ENCODE measurements around the gene GPR160. TPM values are rescaled to one million over a fixed set of nuclear protein-coding genes. Genes with fewer than 3 reads are reported as not detected.

Gene GPR160
- total and polyA plus RNA-seq, 5 donors = 0.48 to 0.84 (median 0.65) TPM

DNA sequence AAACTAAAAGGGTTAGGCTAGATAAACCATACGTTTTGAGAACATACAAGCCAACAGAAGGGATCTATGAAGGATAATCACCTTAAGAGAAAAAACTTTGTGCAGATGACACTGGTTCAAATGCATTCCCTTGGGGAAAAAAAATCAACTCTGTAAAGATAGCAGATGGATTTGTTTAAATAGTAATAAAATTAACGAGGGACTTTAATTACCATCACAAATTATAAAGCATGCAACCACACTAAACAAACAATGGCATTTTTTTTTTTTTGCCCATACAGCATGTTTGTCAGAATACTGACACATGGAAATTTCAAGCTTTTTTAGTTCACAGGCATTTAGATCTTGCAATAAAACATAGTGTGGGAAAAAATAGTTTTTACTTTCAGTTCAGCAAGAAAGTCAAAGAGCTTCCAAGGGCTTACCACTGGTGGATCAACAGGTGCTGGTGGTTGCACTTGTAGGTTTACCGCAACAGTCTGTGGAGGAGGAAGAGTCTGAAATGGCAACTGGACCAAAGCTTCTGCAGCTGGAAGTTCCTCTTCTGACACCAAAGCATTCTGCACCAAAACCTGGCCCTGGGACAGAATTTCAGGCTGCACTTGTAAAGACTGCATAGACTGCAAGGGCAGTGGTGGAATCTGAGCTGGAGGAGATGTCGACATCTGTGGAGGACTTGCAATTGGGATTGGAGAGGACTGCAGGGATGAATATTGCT, 90.6 kb downstream of the GPR160 start:
- Histone ChIP-seq H3K4me3 (ENCODE audit: low read length) (no peak overlapping the region), H3K9me3 (ENCODE audit: control insufficient read depth, low read length) (no peaks in the 10 kb centered on the region), H3K4me1 (ENCODE audit: control insufficient read depth, insufficient read depth, low read length) (peaks cover 1% of the 10 kb centered on the region), H3K27me3 (ENCODE audit: control insufficient read depth, insufficient read depth) (no peaks in the 10 kb centered on the region), H3K27ac (ENCODE audit: low read length) (no peak overlapping the region)
- ATAC-seq (no peak), DNase-seq (no peak)
- intact Hi-C loops (cut with DNase I) = no loop called here
- 87% methylated on average over 4 of the region's 4 CpGs for WGBS

DNA sequence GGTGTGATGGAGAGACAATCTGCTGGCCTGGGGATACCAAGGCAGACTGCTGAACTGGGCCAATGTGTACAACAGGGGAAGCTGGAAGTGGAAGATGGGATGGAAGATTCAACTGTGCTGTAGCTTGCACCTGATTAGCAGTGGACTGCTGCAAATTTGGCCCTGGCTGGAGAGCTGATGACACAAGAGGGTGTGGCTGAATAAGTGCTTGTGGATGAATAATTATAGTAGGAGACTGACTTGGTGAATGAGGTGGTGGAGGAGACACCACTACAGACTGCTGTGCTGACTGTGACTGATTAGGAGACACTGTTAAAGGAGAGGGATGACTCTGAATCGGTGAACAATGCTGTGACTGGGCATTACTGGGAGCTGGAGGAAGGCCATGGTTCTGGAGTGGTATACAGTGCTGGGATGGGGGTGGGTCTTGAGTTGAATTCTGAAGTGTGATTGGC, 91.2 kb downstream of the GPR160 start:
- ATAC-seq = peak; percentile 29 to 52
- 81% methylated on average over 1 of the region's 1 CpG for WGBS
- Histone ChIP-seq H3K27ac (ENCODE audit: low read length) (no peak overlapping the region), H3K4me1 (ENCODE audit: control insufficient read depth, insufficient read depth, low read length) (peaks cover 1% of the 10 kb centered on the region), H3K9me3 (ENCODE audit: control insufficient read depth, low read length) (no peaks in the 10 kb centered on the region), H3K4me3 (ENCODE audit: low read length) (no peak overlapping the region), H3K27me3 (ENCODE audit: control insufficient read depth, insufficient read depth) (no peaks in the 10 kb centered on the region)
- intact Hi-C loops (cut with DNase I) = no loop called here
- DNase-seq = no peak

DNA sequence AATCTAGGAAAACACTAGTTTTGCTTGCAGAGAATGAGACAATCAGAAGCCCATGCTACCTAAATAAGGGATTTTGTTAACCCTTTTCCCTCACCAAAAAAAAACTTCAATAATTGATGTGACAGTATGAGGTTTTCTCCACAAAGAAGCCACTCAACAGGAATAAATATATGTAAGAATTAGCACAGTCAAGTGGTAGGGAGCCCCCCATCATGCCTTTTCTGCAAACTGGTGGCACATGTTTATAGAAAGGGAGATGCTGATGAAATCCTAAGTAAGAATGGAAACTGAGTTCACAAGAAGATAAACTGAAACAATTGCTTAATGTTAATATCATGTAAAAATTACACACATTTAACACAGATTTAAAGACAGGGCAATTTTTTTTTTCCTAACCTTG, 92.7 kb downstream of the GPR160 start:
- H3K4me1 ChIP-seq (ENCODE audit: control insufficient read depth, insufficient read depth, low read length) = peaks cover 1% of the 10 kb centered on the region
- intact Hi-C loops (cut with DNase I) = no loop called here

DNA sequence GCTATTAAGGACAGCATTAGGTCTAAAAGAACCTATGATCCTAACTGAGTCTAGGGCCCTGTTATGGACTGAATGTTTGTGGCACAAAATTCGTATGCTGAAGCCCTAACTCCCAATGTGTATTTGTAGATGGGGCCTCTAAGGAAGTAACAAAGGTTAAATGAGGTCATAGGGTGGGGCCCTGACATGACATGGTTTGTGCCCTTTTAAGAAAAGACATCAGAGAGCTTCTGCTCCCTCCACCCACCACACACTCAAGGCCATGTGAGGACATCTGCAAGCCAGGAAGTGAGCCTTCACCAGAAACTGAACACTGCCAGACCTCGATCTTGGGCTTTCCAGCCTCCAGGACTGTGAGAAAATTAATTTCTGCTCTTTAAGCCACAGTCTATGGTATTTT, 94.5 kb downstream of the GPR160 start:
- no peaks in the 10 kb centered on the region for H3K27me3 ChIP-seq (ENCODE audit: control insufficient read depth, insufficient read depth)
- H3K4me1 ChIP-seq (ENCODE audit: control insufficient read depth, insufficient read depth, low read length) = no peaks in the 10 kb centered on the region
- H3K27ac ChIP-seq (ENCODE audit: low read length) = no peak overlapping the region
- intact Hi-C loops (cut with DNase I) = no loop called here
- no peaks in the 10 kb centered on the region for H3K9me3 ChIP-seq (ENCODE audit: control insufficient read depth, low read length)
- H3K4me3 ChIP-seq (ENCODE audit: low read length) = no peak overlapping the region
- no peak for DNase-seq
- ATAC-seq = no peak
- 87% methylated on average over 2 of the region's 2 CpGs for WGBS

More for the DNA sequence above, 92.7 kb downstream of the GPR160 start:
- no peak overlapping the region for H3K27ac ChIP-seq (ENCODE audit: low read length)
- no peaks in the 10 kb centered on the region for H3K9me3 ChIP-seq (ENCODE audit: control insufficient read depth, low read length)
- H3K4me3 ChIP-seq (ENCODE audit: low read length) = no peak overlapping the region
- DNase-seq (no peak), ATAC-seq (no peak)
- H3K27me3 ChIP-seq (ENCODE audit: control insufficient read depth, insufficient read depth) = no peaks in the 10 kb centered on the region

Other genes with a start within 250 kb of the GPR160 start
- not detected for gene LRRIQ4, start 225.1 kb upstream of the GPR160 start, total RNA-seq
- not detected for gene LRRIQ4, start 225.1 kb upstream of the GPR160 start, polyA plus RNA-seq
- 1 to 10 TPM; 2.1 to 5.5 (median 2.7) TPM for gene LRRC34, start 225.1 kb upstream of the GPR160 start, total RNA-seq
- 2.9 TPM for gene LRRC34, start 225.1 kb upstream of the GPR160 start, polyA plus RNA-seq
- gene LRRC31, start 168.1 kb upstream of the GPR160 start, total RNA-seq = not detected
- not detected for gene LRRC31, start 168.1 kb upstream of the GPR160 start, polyA plus RNA-seq
- gene SAMD7, start 126.4 kb upstream of the GPR160 start, total RNA-seq = not detected
- not detected for gene SAMD7, start 126.4 kb upstream of the GPR160 start, polyA plus RNA-seq
- 10 to 100 TPM; 90.0 to 99.7 (median 97.2) TPM for gene SEC62, start 71.2 kb upstream of the GPR160 start, total RNA-seq
- gene SEC62, start 71.2 kb upstream of the GPR160 start, polyA plus RNA-seq = 45.0 TPM
- 10 to 100 TPM; 52.9 to 62.4 (median 61.0) TPM for gene PHC3, start 143.7 kb downstream of the GPR160 start, total RNA-seq
- gene PHC3, start 143.7 kb downstream of the GPR160 start, polyA plus RNA-seq = 6.2 TPM
- gene PRKCI, start 184.4 kb downstream of the GPR160 start, total RNA-seq = 10 to 100 TPM; 16.3 to 20.6 (median 17.0) TPM
- gene PRKCI, start 184.4 kb downstream of the GPR160 start, polyA plus RNA-seq = 9.0 TPM